CD4-positive, alpha-beta memory T cell (primary cell): ENCODE results near the gene YKT6. TPM values are rescaled to one million over a fixed set of nuclear protein-coding genes. Genes with fewer than 3 reads are reported as not detected.

Experiments used
- CTCF ChIA-PET: fragments of 350-600 bp; sonication (Branson Sonifier 250); formaldehyde crosslinking; loops from one replicate; lab custom pipeline; 2021; ENCODE audit warnings: inconsistent platforms; ENCODE audit not compliant: partially characterized antibody; lab: Charles Lee
- POLR2A ChIA-PET: fragments of 350-600 bp; sonication (Branson Sonifier 250); formaldehyde crosslinking; loops from one replicate; lab custom pipeline; 2021; ENCODE audit not compliant: partially characterized antibody; lab: Charles Lee
- DNase-seq, 5 donors: peaks; one replicate each; pipeline versions ENCODE4 v3.0.0 to v3.0.0-alpha.2; 2020 to 2022; ENCODE audit warnings: mixed read lengths in 1 of 5
- H3K27ac ChIP-seq: one replicate; pipeline ENCODE4 v1.7.0; 2013; ENCODE audit warnings: low read depth, low read length
- H3K27me3 ChIP-seq: 2 replicates; pipeline ENCODE4 v1.7.0; 2013; ENCODE audit warnings: mild to moderate bottlenecking, low read length, moderate library complexity; ENCODE audit not compliant: insufficient read depth
- H3K36me3 ChIP-seq: 2 replicates; pipeline ENCODE4 v1.7.0; 2013; ENCODE audit warnings: mild to moderate bottlenecking, low read length, moderate library complexity; ENCODE audit not compliant: insufficient read depth
- H3K4me1 ChIP-seq: 2 replicates; pipeline ENCODE4 v1.7.0; 2013; ENCODE audit warnings: mild to moderate bottlenecking, low read length, moderate library complexity; ENCODE audit not compliant: insufficient read depth
- H3K4me3 ChIP-seq, 2 donors: one replicate each; pipeline ENCODE4 v1.7.0; 2013; ENCODE audit warnings: low read length in 2 of 2, mild to moderate bottlenecking in 1 of 2
- H3K9me3 ChIP-seq, 2 donors: one replicate each; pipeline ENCODE4 v1.7.0; 2013; ENCODE audit warnings: low read length in 2 of 2, control low read depth in 1 of 2; ENCODE audit not compliant: control insufficient read depth in 1 of 2
- H3K27ac Mint-ChIP-seq, 7 donors: one replicate each; pipeline ENCODE4 v1.8.0; 2020 to 2021; ENCODE audit warnings: mixed read lengths in 7 of 7, mild to moderate bottlenecking in 6 of 7, inconsistent platforms in 3 of 7, moderate library complexity in 3 of 7
- H3K27me3 Mint-ChIP-seq, 2 donors: one replicate each; pipeline ENCODE4 v1.8.0; 2020 to 2021; ENCODE audit warnings: mixed read lengths in 2 of 2
- H3K36me3 Mint-ChIP-seq, 2 donors: one replicate each; pipeline ENCODE4 v1.8.0; 2020 to 2021; ENCODE audit warnings: mixed read lengths in 2 of 2, inconsistent platforms in 1 of 2, mild to moderate bottlenecking in 1 of 2
- H3K4me1 Mint-ChIP-seq, 4 donors: one replicate each; pipeline ENCODE4 v1.8.0; 2020 to 2021; ENCODE audit warnings: mixed read lengths in 4 of 4, mild to moderate bottlenecking in 1 of 4
- H3K4me3 Mint-ChIP-seq, 8 donors: one replicate each; pipeline ENCODE4 v1.8.0; 2020 to 2021; ENCODE audit warnings: mixed read lengths in 8 of 8, mild to moderate bottlenecking in 7 of 8, moderate library complexity in 6 of 8, inconsistent platforms in 3 of 8
- H3K9me3 Mint-ChIP-seq, 8 donors: one replicate each; pipeline ENCODE4 v1.8.0; 2020 to 2021; ENCODE audit warnings: mixed read lengths in 8 of 8, mild to moderate bottlenecking in 5 of 8, inconsistent platforms in 3 of 8, moderate library complexity in 1 of 8
- intact Hi-C: fragments of 100-400 bp; cut with micrococcal nuclease; formaldehyde crosslinking; loops from one replicate; pipeline ENCODE4 v1.15.1; 2023
- polyA plus RNA-seq, 2 donors: library from polyadenylated mRNA; unstranded; fragments of 300-500 nt; fragmentation: Illumina TruSeq; gene quantifications; one replicate each; pipeline ENCODE4 v1.2.3, GENCODE V29; 2021
- total RNA-seq, 2 experiments: library from RNA; stranded (reverse); gene quantifications; one replicate each; pipeline ENCODE4 v1.2.3, GENCODE V29; 2021

YKT6 gene
- total and polyA plus RNA-seq, 4 experiments from 2014 or later: 41.6 to 63.2 (median 52.6) TPM

GRCh38 chr7:44188480-44189225 lies 12.1 kb upstream of the YKT6 start:
- Mint-ChIP-seq H3K4me3 (no peak overlapping the region), H3K27me3 (peaks cover 3 to 8% of the 10 kb centered on the region in 2 donors), H3K36me3 (no peaks in the 10 kb centered on the region), H3K9me3 (no peaks in the 10 kb centered on the region), H3K27ac (no peak overlapping the region), H3K4me1 (no peaks in the 10 kb centered on the region)
- DNase-seq: no peak
- Histone ChIP-seq H3K27ac (no peak overlapping the region), H3K4me3 (no peak overlapping the region), H3K4me1 (no peaks in the 10 kb centered on the region), H3K36me3 (no peaks in the 10 kb centered on the region), H3K9me3 (no peaks in the 10 kb centered on the region), H3K27me3 (no peaks in the 10 kb centered on the region)
- POLR2A ChIA-PET: no interaction called here
- intact Hi-C loops: no loop called here
- CTCF ChIA-PET: interaction anchor here (0.5 kb wide), 1 partner anchor 167 kb away, joined by 3 read pairs; no protein-coding TSS in a partner anchor

GRCh38 chr7:44189286-44189992 lies 11.3 kb upstream of the YKT6 start, which contains the start of gene GCK:
GCK (minus strand) TSS chr7:44189439; CDS start chr7:44188953, 486 bp downstream.
- intact Hi-C loops: no loop called here
- H3K9me3 Mint-ChIP-seq: no peaks in the 10 kb centered on the region
- Histone ChIP-seq H3K9me3 (no peaks in the 10 kb centered on the region), H3K27me3 (no peaks in the 10 kb centered on the region), H3K4me1 (no peaks in the 10 kb centered on the region), H3K36me3 (no peaks in the 10 kb centered on the region), H3K4me3 (no peak within 1 kb of the TSS), H3K27ac (no peak within 1 kb of the TSS)
- POLR2A ChIA-PET: no interaction called here
- H3K4me3 Mint-ChIP-seq: no peak within 1 kb of the TSS
- H3K27ac Mint-ChIP-seq: no peak within 1 kb of the TSS
- no peaks in the 10 kb centered on the region for H3K36me3 Mint-ChIP-seq
- peaks cover 8 to 10% of the 10 kb centered on the region in 2 donors for H3K27me3 Mint-ChIP-seq
- no peaks in the 10 kb centered on the region for H3K4me1 Mint-ChIP-seq
- no peak for DNase-seq
- CTCF ChIA-PET: no interaction called here

GRCh38 chr7:44189993-44190872 lies 10.5 kb upstream of the YKT6 start:
- peaks cover 8% of the 10 kb centered on the region in 2 donors for H3K27me3 Mint-ChIP-seq
- H3K27ac Mint-ChIP-seq: no peak overlapping the region
- CTCF ChIA-PET: no interaction called here
- no peaks in the 10 kb centered on the region for H3K9me3 ChIP-seq
- H3K36me3 ChIP-seq: no peaks in the 10 kb centered on the region
- intact Hi-C loops: no loop called here
- H3K27ac ChIP-seq: no peak overlapping the region
- H3K27me3 ChIP-seq: no peaks in the 10 kb centered on the region
- POLR2A ChIA-PET: no interaction called here
- no peak for DNase-seq
- H3K4me1 ChIP-seq: no peaks in the 10 kb centered on the region
- no peak overlapping the region for H3K4me3 Mint-ChIP-seq
- no peaks in the 10 kb centered on the region for H3K9me3 Mint-ChIP-seq
- H3K4me3 ChIP-seq: no peak overlapping the region
- no peaks in the 10 kb centered on the region for H3K36me3 Mint-ChIP-seq
- no peaks in the 10 kb centered on the region for H3K4me1 Mint-ChIP-seq

GRCh38 chr7:44191171-44191570 lies 9.6 kb upstream of the YKT6 start:
- Mint-ChIP-seq H3K27ac (no peak overlapping the region), H3K27me3 (peaks cover 8% of the 10 kb centered on the region in 2 donors), H3K4me3 (no peak overlapping the region), H3K4me1 (no peaks in the 10 kb centered on the region), H3K36me3 (no peaks in the 10 kb centered on the region), H3K9me3 (no peaks in the 10 kb centered on the region)
- DNase-seq: no peak
- POLR2A ChIA-PET: no interaction called here
- no peak overlapping the region for H3K4me3 ChIP-seq
- CTCF ChIA-PET: no interaction called here
- H3K4me1 ChIP-seq: no peaks in the 10 kb centered on the region
- no peak overlapping the region for H3K27ac ChIP-seq
- no peaks in the 10 kb centered on the region for H3K36me3 ChIP-seq
- intact Hi-C loops: no loop called here
- H3K9me3 ChIP-seq: no peaks in the 10 kb centered on the region
- H3K27me3 ChIP-seq: no peaks in the 10 kb centered on the region

GRCh38 chr7:44193011-44193802 lies 7.6 kb upstream of the YKT6 start:
- Histone ChIP-seq H3K27ac (no peak overlapping the region), H3K4me1 (no peaks in the 10 kb centered on the region), H3K36me3 (no peaks in the 10 kb centered on the region), H3K27me3 (no peaks in the 10 kb centered on the region), H3K4me3 (no peak overlapping the region), H3K9me3 (no peaks in the 10 kb centered on the region)
- POLR2A ChIA-PET: interaction anchor here (1.1 kb wide), 1 partner anchor 70 kb away, joined by 3 read pairs; the partner anchor contains the start of gene POLD2
- CTCF ChIA-PET: no interaction called here
- H3K27ac Mint-ChIP-seq: peak overlapping the region in 1 of 7 donors; percentile 44
- intact Hi-C loops: no loop called here
- DNase-seq: no peak
- no peaks in the 10 kb centered on the region for H3K4me1 Mint-ChIP-seq
- no peaks in the 10 kb centered on the region for H3K9me3 Mint-ChIP-seq
- no peak overlapping the region for H3K4me3 Mint-ChIP-seq
- peaks cover 15 to 17% of the 10 kb centered on the region in 2 donors for H3K27me3 Mint-ChIP-seq
- no peaks in the 10 kb centered on the region for H3K36me3 Mint-ChIP-seq

- Mint-ChIP-seq H3K27ac (peak overlapping the region in 1 of 7 donors; percentile 44), H3K4me3 (no peak overlapping the region), H3K4me1 (no peaks in the 10 kb centered on the region), H3K36me3 (no peaks in the 10 kb centered on the region), H3K27me3 (peaks cover 15 to 17% of the 10 kb centered on the region in 2 donors), H3K9me3 (no peaks in the 10 kb centered on the region)
- Histone ChIP-seq H3K36me3 (no peaks in the 10 kb centered on the region), H3K27me3 (no peaks in the 10 kb centered on the region), H3K4me1 (no peaks in the 10 kb centered on the region), H3K27ac (no peak overlapping the region), H3K9me3 (no peaks in the 10 kb centered on the region), H3K4me3 (no peak overlapping the region)
- ChIA-PET CTCF (interaction anchor here (0.9 kb wide), 1 partner anchor 9 kb away, joined by 3 read pairs; no protein-coding TSS in a partner anchor), POLR2A (no interaction called here)
- no peak for DNase-seq
- intact Hi-C loops: no loop called here
These were observed 6.7 kb upstream of the YKT6 start for GRCh38 chr7:44194069-44194468.
